SKM-1 treated with dmso at 0.1 percent for 144 hours (cell line): ENCODE measurements around the gene VPS41.

Source experiments
- DNase-seq: peaks from one replicate; lab custom pipeline; 2025; ENCODE audit not compliant: unreplicated experiment; lab: John Stamatoyannopoulos, UW

The VPS41 gene

GRCh38 chr7:38907066-38907465 is 1.9 kb downstream of the VPS41 start:
- DNase-seq = no peak

- DNase-seq = no peak
These were observed 3.8 kb downstream of the VPS41 start for GRCh38 chr7:38905056-38905759.

- DNase-seq = no peak
These were observed 5.9 kb downstream of the VPS41 start for GRCh38 chr7:38903057-38903456.

- no peak for DNase-seq
These were observed 6.5 kb downstream of the VPS41 start for GRCh38 chr7:38902449-38902848.

DNA sequence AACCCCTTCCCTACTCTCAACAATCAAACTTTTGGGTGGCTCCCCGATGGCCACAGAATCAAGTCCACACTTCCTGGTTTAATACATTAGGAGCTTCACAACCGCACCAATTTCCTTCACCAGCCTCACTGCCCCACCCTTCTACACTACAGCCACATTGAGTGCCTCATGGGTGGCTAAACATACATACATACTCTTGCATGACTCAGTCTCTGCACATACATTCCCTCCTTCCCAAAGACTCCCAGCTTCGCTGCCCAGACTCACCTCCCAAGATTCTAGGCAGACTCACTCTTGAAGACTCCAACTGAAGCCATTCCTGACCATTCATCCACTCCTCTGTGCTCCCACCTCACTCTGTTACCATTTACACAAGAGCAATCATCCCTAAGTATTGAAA is 15.9 kb downstream of the VPS41 start:
- DNase-seq = no peak

GRCh38 chr7:38890597-38890996 is 18.4 kb downstream of the VPS41 start:
- no peak for DNase-seq

DNA sequence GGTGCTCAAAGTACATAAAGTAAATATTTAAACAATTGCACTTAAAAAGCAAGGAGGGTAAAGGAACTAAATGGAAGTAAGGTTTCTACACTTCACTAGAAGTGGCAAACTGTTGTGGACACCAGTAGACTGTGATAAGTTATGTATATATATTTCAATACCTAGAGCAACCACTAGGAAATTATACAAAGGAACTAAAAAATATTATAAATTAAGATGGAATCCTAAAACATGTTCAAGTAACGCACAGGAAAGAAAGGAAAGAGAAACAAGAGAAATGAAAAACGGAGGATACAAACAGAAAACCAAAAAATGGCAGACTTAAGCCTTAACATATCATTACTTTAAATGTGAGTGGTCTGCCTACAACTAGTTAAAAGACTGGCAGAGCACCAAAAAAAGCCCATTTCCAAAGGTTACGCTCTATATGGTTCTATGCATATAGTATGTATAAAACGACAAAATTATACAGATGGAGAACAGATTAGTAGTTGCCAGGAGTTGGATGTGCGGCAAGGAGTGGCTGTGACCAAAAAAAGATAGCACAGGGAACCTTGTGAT is 19.0 kb downstream of the VPS41 start:
- DNase-seq = no peak

DNA sequence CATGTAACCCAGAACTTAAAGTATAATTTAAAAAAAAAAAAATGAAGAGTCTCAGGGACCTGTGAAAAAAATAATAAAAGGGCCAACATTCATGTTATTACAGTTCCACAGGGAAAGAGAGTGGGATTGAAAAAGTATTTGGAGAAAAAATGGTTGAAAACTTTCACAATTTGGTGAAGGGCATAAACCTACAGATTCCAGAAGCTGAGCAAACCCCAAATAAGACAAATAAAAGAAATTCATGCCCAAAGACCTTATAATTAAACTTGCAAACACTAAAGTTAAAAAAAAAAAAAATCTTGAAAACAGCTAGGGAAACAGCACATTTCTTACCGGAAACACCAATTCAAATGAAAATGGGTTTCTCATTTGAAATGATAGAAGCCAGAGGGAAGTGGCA is 19.9 kb downstream of the VPS41 start:
- DNase-seq = no peak

GRCh38 chr7:38886265-38886664 is 22.7 kb downstream of the VPS41 start:
- no peak for DNase-seq

GRCh38 chr7:38883706-38884105 is 25.3 kb downstream of the VPS41 start:
- no peak for DNase-seq

DNA sequence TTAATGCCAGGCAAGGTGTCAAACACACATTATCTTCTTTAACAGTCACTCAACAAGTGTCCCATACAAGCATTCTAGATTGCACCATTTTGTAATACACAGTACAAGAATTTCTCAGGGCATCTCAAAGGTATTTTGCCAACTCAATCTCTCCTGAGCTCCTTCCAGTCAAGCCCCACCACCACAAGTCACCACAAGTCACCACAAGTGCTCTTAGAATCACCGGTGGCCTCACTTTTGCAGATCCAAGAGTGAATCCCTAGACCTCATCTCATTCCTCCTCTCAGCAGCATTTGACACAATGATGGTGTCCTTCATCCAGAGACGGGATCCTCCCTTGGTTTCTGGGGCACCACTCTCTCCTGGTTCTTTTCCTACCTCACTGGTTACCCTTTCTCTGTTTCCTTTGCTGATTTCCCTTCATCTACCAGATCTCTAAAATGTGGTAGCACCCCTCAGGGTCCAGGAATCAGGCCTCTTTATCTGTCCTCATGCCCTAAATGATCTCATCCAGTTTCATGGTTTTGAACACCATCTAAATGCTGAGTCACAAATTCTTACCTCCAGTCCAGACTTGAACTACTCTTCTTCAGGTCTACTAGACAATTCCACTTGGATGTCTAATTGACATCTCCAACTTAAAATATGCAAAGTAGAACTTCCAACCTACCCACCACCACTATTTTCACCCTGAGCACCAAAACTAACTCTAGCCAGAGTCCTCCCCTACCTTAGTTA is 26.9 kb downstream of the VPS41 start:
- no peak for DNase-seq

GRCh38 chr7:38881015-38881414 is 28.0 kb downstream of the VPS41 start:
- no peak for DNase-seq

GRCh38 chr7:38880454-38880853 is 28.5 kb downstream of the VPS41 start:
- no peak for DNase-seq

- DNase-seq = no peak
These were observed 29.0 kb downstream of the VPS41 start for GRCh38 chr7:38880035-38880434.

DNA sequence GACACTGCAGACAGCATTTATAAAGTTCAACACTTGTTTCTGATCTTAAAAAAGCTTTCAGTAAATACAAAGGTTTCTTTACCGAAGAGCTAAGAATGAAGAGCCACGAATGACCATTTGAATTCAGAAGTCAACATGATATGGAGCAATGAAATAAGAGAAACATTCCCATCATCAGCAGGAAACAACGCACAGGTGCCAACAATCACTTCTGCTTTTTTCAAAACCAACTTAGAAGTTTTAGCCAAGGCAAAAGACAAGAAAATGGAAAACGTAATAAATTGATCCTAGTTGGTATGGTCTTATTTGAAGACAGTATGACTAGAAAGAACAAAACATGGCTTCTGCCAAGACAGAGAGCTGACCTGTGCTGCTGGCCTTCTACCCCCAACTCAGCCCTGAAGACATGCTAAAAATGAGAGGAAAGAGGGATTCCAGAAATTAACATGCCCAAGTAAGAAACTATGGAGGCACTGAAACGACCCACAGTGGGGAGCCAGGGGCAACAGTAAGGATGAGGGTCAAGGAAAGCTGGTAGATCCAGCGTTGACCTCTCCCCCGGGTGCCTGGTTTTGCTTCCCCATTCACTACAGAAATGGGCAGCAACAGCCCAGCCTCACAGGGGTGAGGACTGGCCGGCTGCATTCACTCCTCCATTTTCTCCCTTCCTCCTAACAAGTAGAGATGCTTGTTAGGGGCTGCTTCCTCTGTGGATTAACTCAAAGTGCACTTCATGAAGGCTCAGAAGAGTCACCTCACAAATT is 30.1 kb downstream of the VPS41 start:
- no peak for DNase-seq

DNA sequence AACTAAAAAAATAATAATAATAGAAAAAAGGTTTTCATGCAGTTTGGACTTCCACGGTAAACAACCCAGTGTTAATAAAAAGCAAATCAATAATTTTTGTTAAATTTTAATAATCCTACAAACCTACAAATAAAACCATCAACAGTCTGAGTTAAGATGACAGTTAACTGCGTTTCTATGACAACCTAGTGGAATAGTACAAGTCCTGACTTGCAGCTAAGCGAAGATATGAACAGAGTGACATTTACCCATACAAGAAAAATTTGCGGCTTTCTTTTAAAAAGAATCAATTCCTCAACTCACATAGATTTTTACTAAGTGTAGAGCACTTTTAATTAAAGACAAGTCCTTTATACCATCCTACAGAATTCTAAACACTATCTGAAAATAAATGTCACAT is 35.6 kb downstream of the VPS41 start:
- DNase-seq = no peak

- no peak for DNase-seq
These were observed 36.8 kb downstream of the VPS41 start for GRCh38 chr7:38872202-38872601.

DNA sequence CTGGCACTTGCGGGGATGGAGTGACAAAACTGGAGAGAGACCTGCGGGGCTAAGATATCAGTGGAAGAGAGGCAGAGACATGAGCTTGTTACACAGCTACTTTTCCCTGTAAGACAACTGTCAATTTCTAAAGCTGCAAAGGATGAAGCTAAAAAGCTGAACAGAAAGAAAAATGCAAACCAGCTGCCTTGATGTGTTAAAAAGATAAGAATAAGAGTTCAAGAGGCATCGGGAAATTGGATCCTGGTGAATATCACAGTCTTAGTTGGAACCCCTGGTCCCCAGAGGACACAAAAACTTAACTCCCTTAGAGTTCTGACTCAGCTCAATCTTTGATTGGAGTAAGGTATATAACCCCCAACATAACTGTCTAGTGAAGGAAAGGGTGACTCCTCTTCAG is 38.8 kb downstream of the VPS41 start:
- no peak for DNase-seq

- DNase-seq = no peak
These were observed 45.2 kb downstream of the VPS41 start for GRCh38 chr7:38863601-38864291.

DNA sequence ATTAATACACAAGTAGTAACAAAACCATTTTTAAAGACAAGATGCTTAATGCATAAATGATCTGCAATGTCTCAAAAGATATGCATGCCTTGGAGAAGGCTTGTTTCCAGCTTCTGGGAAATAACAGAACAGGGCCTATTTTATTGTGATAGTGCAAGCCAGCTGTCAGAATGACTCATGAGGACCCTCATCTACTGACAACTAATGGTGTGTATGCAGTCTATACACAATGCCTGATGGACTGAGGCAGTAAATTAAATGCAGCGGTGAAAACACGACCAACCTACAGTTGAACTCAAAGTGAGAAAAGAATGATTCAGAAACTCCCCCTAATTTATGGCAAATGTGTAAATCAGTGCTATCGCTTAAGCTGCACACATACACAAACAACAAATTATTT is 46.3 kb downstream of the VPS41 start:
- DNase-seq = no peak

DNA sequence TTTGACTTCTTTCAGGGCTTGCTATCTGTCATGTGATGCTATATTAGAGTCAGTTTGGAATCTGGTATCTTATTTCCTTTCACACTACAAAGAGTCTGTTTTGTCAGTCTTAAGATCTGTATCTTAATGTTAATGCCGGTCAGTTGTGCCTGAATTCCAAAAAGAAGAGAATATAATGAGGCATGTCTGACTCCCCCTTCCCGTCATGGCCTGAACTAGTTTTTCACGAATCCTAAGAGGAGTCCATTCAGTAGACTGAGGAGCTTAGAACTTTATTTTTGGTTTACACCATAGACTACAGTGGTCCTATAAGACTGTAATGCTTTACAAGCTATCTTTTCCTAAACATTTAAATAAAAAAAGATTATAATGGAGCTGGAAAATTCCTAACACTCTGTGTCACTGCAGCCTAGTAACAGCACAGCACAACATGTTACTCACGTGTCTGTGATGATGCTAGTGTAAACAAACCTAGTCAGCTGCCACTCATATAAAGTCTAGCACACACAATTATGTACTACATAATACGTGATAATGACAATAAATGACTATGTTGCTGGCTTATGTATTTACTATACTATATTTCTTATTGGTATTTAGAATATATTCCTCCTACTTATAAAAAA is 50.6 kb downstream of the VPS41 start:
- DNase-seq = no peak
